Measurements from ENCODE around the gene TCERG1L.
"Not testable (repeated sequence)": the region's sequence is repeated elsewhere in the genome, so short reads cannot be mapped to it uniquely, and the experiment has no call there.

TCERG1L gene

GRCh38 chr10:131080571-131080970 lies 230.9 kb downstream of the TCERG1L start:
- DNase-seq, result no peak

DNA sequence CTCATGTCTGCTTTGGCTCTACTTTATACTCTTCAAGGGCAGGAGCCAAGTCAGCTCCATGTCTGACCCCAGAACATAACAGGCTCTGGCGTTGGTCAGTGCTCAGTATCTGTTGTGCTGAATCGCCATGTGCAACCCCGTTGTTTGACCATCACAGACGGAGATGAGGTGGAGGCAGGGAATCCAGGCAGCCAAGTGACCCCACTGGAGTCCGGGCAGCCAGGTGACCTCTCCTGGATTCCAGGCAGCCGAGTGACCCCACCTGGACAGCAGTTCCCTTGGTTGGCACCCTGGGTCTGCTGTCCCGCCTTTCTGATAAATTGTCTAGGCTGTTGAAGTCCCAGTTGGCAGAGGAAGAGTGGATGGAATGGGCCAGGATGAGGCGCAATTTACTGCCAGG lies 232.2 kb downstream of the TCERG1L start:
- DNase-seq, result no peak

GRCh38 chr10:131078882-131079280 lies 232.6 kb downstream of the TCERG1L start:
- DNase-seq, result not testable (repeated sequence)

- no peak for DNase-seq
These were observed 233.2 kb downstream of the TCERG1L start for GRCh38 chr10:131078131-131078881.

GRCh38 chr10:131077724-131078123 lies 233.8 kb downstream of the TCERG1L start:
- no peak for DNase-seq

DNA sequence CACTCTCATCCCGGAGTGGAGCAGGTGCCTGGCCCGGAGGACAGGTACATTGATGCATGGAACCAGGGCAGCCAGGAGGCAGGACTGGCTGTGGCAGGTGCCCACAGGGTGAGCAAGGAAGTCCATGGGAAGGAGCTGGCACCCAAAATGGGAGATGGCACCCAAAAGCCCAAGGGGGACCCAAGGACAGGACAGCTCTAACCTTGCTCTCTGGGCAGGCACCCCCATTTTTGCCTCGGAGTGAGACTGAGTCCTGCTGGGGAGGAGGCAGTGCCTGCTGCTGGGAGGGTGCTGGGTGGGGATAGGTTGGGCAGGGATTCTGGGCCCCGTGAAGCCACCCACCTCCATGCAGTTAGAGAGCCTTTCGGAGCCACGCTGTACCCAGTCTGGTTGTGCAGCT lies 234.5 kb downstream of the TCERG1L start:
- DNase-seq, result no peak

DNA sequence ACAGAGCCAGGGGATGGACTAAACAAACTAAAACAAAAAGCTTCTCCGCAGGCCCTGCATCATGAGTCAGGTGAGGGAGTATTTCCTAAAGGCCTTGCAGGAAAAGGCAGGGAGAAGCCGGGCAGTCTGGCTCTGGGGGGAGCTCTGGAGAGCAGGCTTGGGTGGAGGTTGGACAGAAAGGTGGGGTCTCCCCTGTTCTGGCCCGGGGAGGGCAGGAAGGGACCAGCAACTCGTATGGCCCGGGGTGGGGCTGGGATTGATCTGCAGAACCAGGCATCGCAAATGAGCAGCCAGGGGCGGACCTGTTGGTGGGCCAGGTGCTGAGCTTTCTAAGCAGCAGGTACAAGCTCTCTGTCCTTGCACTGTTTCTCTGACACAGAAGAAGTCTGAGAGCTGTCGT lies 235.2 kb downstream of the TCERG1L start:
- DNase-seq, result no peak

- DNase-seq, result no peak
These were observed 236.2 kb downstream of the TCERG1L start for GRCh38 chr10:131075218-131075770.

GRCh38 chr10:131074682-131075081 lies 236.8 kb downstream of the TCERG1L start:
- DNase-seq, result no peak

- DNase-seq, result no peak
These were observed 238.0 kb downstream of the TCERG1L start for GRCh38 chr10:131073469-131074035.

DNA sequence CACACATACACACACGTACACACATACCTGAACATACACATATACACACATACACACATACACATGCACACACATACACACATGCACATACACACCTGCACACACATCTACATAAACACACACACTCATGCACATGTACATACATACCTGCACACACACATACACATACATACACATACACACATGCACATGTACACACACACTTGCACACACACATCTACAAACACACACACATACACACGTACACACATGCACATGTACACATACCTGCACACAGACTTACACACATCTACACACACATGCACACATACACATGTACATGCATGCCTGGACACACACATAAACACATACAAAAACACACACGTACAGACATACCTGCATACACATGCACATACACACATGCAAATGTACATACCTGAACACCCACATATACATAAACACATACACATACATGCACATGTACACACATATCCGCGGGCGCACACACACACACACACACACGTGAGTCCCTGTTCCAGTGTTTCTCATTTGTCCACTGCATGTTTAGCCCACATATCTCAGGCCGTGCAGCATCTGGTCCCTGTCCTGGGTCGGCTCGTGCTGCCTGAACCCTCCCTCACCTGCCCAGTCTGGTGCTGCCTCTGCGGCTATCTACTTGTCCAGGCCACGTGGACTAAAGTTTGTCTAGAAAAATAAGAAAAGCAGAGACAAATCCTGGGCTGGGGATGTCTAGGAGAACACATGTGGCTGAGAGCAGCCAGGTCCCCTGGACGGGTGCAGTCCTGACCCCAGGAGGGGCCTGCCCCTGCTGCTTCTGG lies 238.7 kb downstream of the TCERG1L start:
- DNase-seq, result no peak

- DNase-seq, result no peak
These were observed 239.8 kb downstream of the TCERG1L start for GRCh38 chr10:131071721-131072120.

DNA sequence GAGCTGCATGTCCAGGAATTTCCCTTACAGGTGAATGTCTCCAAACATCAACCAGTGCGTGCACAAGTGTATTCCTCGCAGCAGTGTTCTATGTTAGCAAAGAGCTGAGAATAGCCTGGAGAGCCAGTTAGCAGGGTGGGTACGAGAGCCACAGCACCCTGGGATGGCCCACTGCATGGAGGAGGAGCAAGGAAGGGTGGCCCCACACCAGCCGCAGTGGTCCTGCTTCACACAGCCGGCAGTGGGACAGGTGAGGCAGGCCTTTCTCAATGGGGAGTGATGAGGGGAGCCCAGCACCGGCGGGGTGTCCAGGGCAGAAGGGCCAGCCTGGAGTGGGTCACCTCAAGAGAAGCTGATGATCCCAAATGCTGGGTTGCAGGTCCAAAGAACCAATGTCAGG lies 240.7 kb downstream of the TCERG1L start:
- no peak for DNase-seq

DNA sequence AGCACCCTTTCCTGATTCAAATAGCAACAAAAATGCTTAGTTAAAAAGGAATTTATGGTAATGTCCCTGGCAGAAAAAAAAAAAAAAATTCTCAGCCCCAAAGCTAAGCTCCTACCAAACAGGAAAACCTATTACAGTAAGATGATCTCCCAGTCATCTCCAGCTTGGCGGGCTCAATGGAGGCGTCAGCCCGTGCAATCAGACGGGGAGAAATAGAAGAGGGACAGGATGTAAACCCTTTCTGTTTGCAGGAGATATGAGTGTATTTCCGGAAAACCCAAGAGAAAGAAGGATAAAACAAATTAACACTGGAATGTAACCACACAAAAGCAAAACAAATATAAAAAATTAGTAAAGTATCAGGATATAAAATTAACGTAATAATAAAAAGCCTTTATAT lies 242.8 kb downstream of the TCERG1L start:
- no peak for DNase-seq

DNA sequence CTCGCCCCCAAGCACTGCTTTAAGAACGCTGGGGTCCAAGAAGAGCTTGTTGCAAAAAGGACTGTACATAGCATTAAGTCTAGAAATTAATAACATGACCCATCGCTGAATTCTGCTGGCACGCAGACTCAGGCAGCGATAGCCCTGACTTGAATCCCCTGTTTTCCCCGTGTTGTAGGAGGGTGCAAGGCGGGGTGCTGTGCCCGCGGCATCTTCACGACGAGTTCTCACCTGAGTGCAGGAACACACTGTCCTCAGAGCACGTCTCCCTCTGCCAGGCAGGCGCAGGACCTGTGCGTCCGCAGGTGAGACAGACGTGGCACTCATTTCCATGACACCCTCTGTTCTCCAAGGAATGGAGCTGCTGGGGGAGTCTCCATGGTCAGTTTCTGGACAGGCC lies 243.2 kb downstream of the TCERG1L start:
- DNase-seq, result no peak

DNA sequence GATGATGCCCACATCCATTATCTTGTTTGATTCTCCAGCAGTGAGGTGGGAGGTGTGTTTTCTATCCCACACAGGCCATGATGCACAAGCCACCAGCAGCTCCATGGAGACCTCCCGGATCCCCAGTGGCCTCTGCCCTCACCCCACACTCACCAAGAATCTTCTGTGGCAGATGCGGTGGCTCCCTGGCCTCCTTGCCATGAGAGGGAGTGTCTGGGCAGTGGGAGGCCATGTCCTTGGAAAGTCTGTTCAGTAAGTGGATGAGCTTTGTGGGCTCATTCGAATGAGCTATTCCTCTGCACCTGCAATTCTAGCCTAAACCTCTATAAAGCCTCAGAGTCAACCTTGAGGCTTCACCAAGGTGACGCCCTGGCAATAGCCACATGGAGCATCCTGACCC lies 243.8 kb downstream of the TCERG1L start:
- no peak for DNase-seq

DNA sequence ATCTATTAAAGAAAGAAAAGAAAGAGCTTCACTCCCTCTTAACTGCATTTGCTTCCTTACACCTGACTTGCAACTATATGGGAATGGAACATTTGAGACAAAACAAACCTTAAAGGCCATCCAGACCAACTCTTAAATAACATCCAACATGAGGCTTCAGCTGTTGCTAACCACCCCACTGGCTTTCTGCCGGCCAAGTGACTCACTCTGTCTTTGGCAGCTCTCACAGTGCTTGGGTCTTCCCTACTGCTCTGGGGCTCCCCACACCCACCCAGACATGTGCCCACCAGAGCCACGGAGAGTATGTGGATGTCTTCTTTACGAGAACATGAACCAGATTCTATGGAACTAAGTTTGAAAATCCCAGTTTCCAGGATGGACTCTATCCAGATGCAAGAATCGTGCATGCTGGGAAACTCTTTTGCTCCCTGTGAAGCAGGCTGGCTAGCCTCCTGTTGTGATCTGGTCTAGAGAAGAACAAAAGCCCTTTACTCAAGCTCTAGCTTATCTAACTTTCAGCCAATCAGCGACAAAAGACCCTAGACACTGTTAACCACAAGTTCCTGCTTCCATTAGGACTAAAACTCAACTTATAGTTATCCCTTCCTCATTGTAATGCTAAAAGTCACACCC lies 245.7 kb downstream of the TCERG1L start:
- DNase-seq, result no peak

DNA sequence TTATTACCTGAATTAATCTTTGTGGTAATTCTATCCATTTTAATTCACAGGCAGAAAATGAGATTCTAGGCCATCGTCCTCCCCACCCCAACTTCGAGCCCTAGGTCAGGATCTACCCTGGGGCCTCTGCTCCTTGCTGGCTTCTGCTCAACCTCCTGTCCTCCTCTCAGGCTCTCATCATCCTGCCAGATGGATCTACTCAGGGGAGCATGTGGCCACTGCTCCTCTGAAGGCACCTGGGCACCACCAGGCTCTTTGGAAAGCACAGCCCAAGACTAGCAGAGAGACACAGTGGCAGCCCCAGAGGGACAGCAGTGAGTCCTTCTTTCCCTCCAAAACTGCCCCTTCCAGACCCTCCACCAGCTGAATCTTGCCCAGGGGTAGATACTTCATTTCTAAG lies 248.2 kb downstream of the TCERG1L start:
- no peak for DNase-seq

- no peak for DNase-seq
These were observed 248.8 kb downstream of the TCERG1L start for GRCh38 chr10:131062621-131063260.

DNA sequence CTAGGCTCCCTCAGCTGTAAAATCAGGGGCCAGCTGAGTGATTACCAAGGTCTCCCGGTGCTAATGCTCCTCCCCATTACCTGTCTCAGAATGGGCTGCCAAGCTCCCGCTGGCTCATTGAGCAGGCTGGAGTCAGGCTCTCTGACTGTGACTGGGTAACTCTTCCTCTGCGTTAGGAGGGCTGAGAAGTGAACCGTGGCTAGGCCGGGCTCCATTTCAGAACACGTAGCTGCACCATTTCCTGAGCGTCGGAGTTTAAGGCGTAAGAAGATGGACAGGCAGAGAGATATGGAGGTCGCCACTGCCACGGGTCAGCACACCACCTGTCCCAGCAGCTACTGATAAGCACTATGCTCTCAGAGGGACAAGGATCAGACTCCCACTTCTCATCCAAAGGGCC lies 250.3 kb downstream of the TCERG1L start:
- DNase-seq, result no peak

DNA sequence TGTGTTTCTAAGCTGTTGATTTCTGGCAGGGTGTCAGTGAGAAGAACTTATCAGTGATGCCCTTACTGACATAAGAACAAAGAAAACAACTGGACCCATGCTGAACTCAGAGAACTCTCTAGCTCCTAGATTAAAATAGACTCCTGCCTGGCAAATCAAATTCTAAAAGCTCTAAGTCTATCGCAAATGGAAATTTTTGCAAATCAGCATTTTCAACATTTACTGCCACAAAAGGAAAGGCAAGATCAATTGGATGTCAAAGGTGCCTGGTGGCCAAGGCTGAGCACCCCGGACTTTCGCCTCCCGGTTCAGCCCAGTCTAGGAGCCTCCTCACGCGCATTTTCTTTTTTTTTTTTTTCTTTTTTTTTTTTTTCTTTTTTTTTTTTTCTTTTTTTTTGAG lies 251.6 kb downstream of the TCERG1L start:
- no peak for DNase-seq

DNA sequence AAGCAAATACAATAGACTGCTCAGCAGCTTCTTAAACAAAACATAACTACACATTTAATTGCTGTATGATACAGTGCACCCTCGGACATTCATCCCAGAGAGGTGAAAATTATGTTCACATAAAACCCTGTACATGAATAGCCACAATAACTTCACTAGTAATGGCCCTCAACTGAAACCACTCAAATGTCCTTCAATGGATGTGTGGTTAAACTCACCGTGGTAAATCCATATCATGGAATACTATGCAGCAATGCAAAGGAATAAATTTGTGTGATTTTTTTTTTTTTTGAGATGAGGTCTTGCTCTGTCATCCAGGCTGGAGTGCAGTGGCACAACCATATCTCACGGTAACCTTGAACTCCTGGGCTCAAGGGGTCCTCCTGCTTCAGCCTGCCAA lies 252.7 kb downstream of the TCERG1L start:
- no peak for DNase-seq

GRCh38 chr10:131056781-131057180 lies 254.7 kb downstream of the TCERG1L start:
- no peak for DNase-seq
